Stomach (tissue), 4 donors: ENCODE results near the gene CHD5.

Experiments
- CTCF ChIP-seq, 7 experiments: fragments of 450-650 bp in 4 of 7; fragments of 200-600 bp in 3 of 7; sonication (generic) in 3 of 7; IDR thresholded peaks; one replicate each; pipeline ENCODE4 v1.5.1; 2016 to 2019; ENCODE audit warnings: antibody characterized with exemption in 7 of 7, control low read depth in 2 of 7, mild to moderate bottlenecking in 1 of 7
- EP300 ChIP-seq: sonication (generic); formaldehyde crosslinking; IDR thresholded peaks from one replicate; pipeline ENCODE4 v1.6.1; 2017; ENCODE audit warnings: antibody characterized with exemption
- POLR2AphosphoS5 ChIP-seq, 3 donors: sonication (generic); formaldehyde crosslinking; IDR thresholded peaks; one replicate each; pipeline ENCODE4 v1.6.1; 2016; ENCODE audit warnings: antibody characterized with exemption in 3 of 3

GRCh38 chr1:6133146-6133895, 46.8 kb downstream of the CHD5 start:
- TF ChIP-seq CTCF (IDR thresholded peaks at IDR 0.05) = no peak
- TF ChIP-seq POLR2AphosphoS5 (IDR thresholded peaks at IDR 0.05) = no peak
- TF ChIP-seq EP300 = no peak
